WTC11 (cell line): ENCODE results near the gene DUSP18. TPM values are rescaled to one million over a fixed set of nuclear protein-coding genes. Genes with fewer than 3 reads are reported as not detected.

Experiments used
- ATAC-seq: fragments of 200-7000 bp; cut with Tn5 transposase; 2 replicates; pipeline ENCODE4 v1.10.0; 2021; ENCODE audit warnings: mild to moderate bottlenecking, moderate library complexity
- CTCF ChIA-PET: fragments of 300-600 bp; sonication (Branson Sonifier 250); formaldehyde crosslinking; loops from one replicate; lab custom pipeline; 2021; ENCODE audit warnings: antibody characterized with exemption; lab: Charles Lee
- POLR2A ChIA-PET: fragments of 350-600 bp; sonication (Branson Sonifier 250); formaldehyde crosslinking; loops from one replicate; lab custom pipeline; 2021; ENCODE audit warnings: antibody characterized with exemption; lab: Charles Lee
- DNase-seq: peaks from one replicate; pipeline ENCODE4 v3.0.0; 2021; ENCODE audit warnings: low spot score
- H3K27ac Mint-ChIP-seq: 2 replicates; pipeline ENCODE4 v1.8.0; 2021; ENCODE audit warnings: mixed read lengths
- H3K27me3 Mint-ChIP-seq: 2 replicates; pipeline ENCODE4 v1.8.0; 2021; ENCODE audit warnings: low read depth, mild to moderate bottlenecking, moderate library complexity, mixed read lengths
- H3K36me3 Mint-ChIP-seq: 2 replicates; pipeline ENCODE4 v1.8.0; 2021; ENCODE audit warnings: mixed read lengths
- H3K4me1 Mint-ChIP-seq: 2 replicates; pipeline ENCODE4 v1.8.0; 2022; ENCODE audit warnings: mixed read lengths
- H3K4me3 Mint-ChIP-seq: 2 replicates; pipeline ENCODE4 v1.8.0; 2021; ENCODE audit warnings: mild to moderate bottlenecking, moderate library complexity, mixed read lengths
- H3K9me3 Mint-ChIP-seq: 2 replicates; pipeline ENCODE4 v1.8.0; 2021; ENCODE audit warnings: mixed read lengths
- CREB1 ChIP-seq: sonication (generic); formaldehyde crosslinking; IDR thresholded peaks from 2 replicates; pipeline ENCODE4 v1.8.0; 2023; ENCODE audit warnings: mild to moderate bottlenecking, missing genetic modification reagents
- CREM ChIP-seq: sonication (generic); formaldehyde crosslinking; IDR thresholded peaks from 2 replicates; pipeline ENCODE4 v1.8.1; 2022; ENCODE audit warnings: mild to moderate bottlenecking, missing genetic modification reagents, moderate library complexity
- GABPB1 ChIP-seq: sonication (generic); formaldehyde crosslinking; IDR thresholded peaks from 2 replicates; pipeline ENCODE4 v1.8.1; 2023; ENCODE audit warnings: mild to moderate bottlenecking, missing genetic modification reagents
- IRF2 ChIP-seq: sonication (generic); formaldehyde crosslinking; IDR thresholded peaks from 2 replicates; pipeline ENCODE4 v1.8.0; 2022; ENCODE audit warnings: low read depth, missing genetic modification reagents, borderline replicate concordance
- JUN ChIP-seq: sonication (generic); formaldehyde crosslinking; IDR thresholded peaks from 2 replicates; pipeline ENCODE4 v1.8.0; 2023; ENCODE audit warnings: mild to moderate bottlenecking, missing genetic modification reagents
- MXD4 ChIP-seq: fragments of 250-450 bp; sonication (Bioruptor Pico); IDR thresholded peaks from 2 replicates; pipeline ENCODE4 v1.8.0; 2021; ENCODE audit warnings: mild to moderate bottlenecking, moderate library complexity, borderline replicate concordance
- NR3C1 ChIP-seq: sonication (generic); formaldehyde crosslinking; conservative IDR thresholded peaks from 2 replicates; pipeline ENCODE4 v1.8.1; 2023; ENCODE audit warnings: low read depth, mild to moderate bottlenecking, missing genetic modification reagents
- RELA ChIP-seq: sonication (generic); formaldehyde crosslinking; IDR thresholded peaks from 2 replicates; pipeline ENCODE4 v1.8.1; 2022; ENCODE audit warnings: missing genetic modification reagents, mild to moderate bottlenecking, borderline replicate concordance
- TP53 ChIP-seq: sonication (generic); formaldehyde crosslinking; IDR thresholded peaks from 2 replicates; pipeline ENCODE4 v1.8.1; 2023; ENCODE audit warnings: mild to moderate bottlenecking, missing genetic modification reagents
- USF1 ChIP-seq: sonication (generic); formaldehyde crosslinking; IDR thresholded peaks from 2 replicates; pipeline ENCODE4 v1.8.0; 2022; ENCODE audit warnings: mild to moderate bottlenecking, missing genetic modification reagents
- ZNF138 ChIP-seq: sonication (generic); formaldehyde crosslinking; conservative IDR thresholded peaks from 2 replicates; pipeline ENCODE4 v1.8.1; 2022; ENCODE audit warnings: mild to moderate bottlenecking, moderate library complexity, missing genetic modification reagents
- ZNF263 ChIP-seq: sonication (generic); formaldehyde crosslinking; IDR thresholded peaks from 2 replicates; pipeline ENCODE4 v1.8.1; 2022; ENCODE audit warnings: low read depth, mild to moderate bottlenecking, moderate library complexity, missing genetic modification reagents
- ZNF425 ChIP-seq: fragments of 250-450 bp; sonication (Bioruptor Pico); conservative IDR thresholded peaks from 2 replicates; pipeline ENCODE4 v1.9.0; 2021; ENCODE audit warnings: mild to moderate bottlenecking
- total RNA-seq: library from RNA; stranded (reverse); gene quantifications from 3 replicates; pipeline ENCODE4 v1.2.3, GENCODE V29; 2021
- TF ChIP-seq, protein P1 (sequence below): sonication (generic); formaldehyde crosslinking; IDR thresholded peaks from 2 replicates; pipeline ENCODE4 v1.8.1; 2023; ENCODE audit warnings: mild to moderate bottlenecking, missing genetic modification reagents, borderline replicate concordance
- TF ChIP-seq, protein P2 (sequence below): sonication (generic); formaldehyde crosslinking; IDR thresholded peaks from 2 replicates; pipeline ENCODE4 v1.8.0; 2022; ENCODE audit warnings: missing genetic modification reagents
- TF ChIP-seq, protein P3 (sequence below): sonication (generic); formaldehyde crosslinking; IDR thresholded peaks from 2 replicates; pipeline ENCODE4 v1.8.0; 2022; ENCODE audit warnings: mild to moderate bottlenecking, missing genetic modification reagents
- TF ChIP-seq, protein P4 (sequence below): sonication (generic); formaldehyde crosslinking; conservative IDR thresholded peaks from 2 replicates; pipeline ENCODE4 v1.8.1; 2023; ENCODE audit warnings: mild to moderate bottlenecking, low read depth, missing genetic modification reagents, moderate library complexity
- TF ChIP-seq, protein P5 (sequence below): sonication (generic); formaldehyde crosslinking; IDR thresholded peaks from 2 replicates; pipeline ENCODE4 v1.8.0; 2023; ENCODE audit warnings: missing genetic modification reagents

Gene DUSP18
- total RNA-seq, 1 experiment from 2014 or later: 4.3 TPM

- TF ChIP-seq GABPB1 (CRISPR knock-in tag): peak; percentile 51; the same call in 1 of the 2 replicates
- TF ChIP-seq JUN (CRISPR knock-in tag): no peak
- TF ChIP-seq, all 79 proteins: peak for 1
- CTCF ChIA-PET: interaction anchor here (1.3 to 2.4 kb wide), 3 partner anchors 37 to 58 kb away, joined by 3 to 10 read pairs (median 4); partner anchors contain the start of gene DUSP18
- ATAC-seq (no peak), DNase-seq (no peak)
- H3K27me3 Mint-ChIP-seq: no peaks in the 10 kb centered on the region
- H3K27ac Mint-ChIP-seq: no peak overlapping the region
- H3K36me3 Mint-ChIP-seq: peaks cover 3% of the 10 kb centered on the region; the same call in 1 of the 2 replicates
- no peak overlapping the region for H3K4me3 Mint-ChIP-seq
- peaks cover 4% of the 10 kb centered on the region for H3K9me3 Mint-ChIP-seq
- H3K4me1 Mint-ChIP-seq: peaks cover 15% of the 10 kb centered on the region
- POLR2A ChIA-PET: no interaction called here
Observed at GRCh38 chr22:30704978-30705377, 37.3 kb upstream of the DUSP18 start.

DNA sequence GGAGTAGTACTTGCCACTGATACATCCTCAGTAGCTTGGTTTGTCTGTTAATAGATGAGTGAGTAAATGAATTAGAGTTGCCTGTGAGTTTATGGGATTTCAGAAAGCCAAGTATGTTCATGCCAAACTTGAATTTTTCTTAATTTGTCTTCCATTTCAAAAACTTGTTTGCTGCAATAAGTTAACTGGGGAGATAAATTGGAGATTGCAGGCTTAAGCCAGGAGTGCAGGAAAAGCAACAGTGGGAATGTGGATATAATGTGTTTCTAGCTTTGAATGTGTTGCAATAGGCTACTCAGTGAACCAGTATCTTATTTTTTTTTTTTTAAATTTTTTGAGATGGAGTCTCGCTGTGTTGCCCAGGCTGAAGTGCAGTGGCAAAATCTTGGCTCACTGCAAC lies 35.2 kb upstream of the DUSP18 start:
- ChIA-PET CTCF (interaction anchor here (1.4 kb wide), 1 partner anchor 68 kb away, joined by 6 read pairs; no protein-coding TSS in a partner anchor), POLR2A (no interaction called here)
- no peaks in the 10 kb centered on the region for H3K9me3 Mint-ChIP-seq
- TF ChIP-seq, protein P1, sequence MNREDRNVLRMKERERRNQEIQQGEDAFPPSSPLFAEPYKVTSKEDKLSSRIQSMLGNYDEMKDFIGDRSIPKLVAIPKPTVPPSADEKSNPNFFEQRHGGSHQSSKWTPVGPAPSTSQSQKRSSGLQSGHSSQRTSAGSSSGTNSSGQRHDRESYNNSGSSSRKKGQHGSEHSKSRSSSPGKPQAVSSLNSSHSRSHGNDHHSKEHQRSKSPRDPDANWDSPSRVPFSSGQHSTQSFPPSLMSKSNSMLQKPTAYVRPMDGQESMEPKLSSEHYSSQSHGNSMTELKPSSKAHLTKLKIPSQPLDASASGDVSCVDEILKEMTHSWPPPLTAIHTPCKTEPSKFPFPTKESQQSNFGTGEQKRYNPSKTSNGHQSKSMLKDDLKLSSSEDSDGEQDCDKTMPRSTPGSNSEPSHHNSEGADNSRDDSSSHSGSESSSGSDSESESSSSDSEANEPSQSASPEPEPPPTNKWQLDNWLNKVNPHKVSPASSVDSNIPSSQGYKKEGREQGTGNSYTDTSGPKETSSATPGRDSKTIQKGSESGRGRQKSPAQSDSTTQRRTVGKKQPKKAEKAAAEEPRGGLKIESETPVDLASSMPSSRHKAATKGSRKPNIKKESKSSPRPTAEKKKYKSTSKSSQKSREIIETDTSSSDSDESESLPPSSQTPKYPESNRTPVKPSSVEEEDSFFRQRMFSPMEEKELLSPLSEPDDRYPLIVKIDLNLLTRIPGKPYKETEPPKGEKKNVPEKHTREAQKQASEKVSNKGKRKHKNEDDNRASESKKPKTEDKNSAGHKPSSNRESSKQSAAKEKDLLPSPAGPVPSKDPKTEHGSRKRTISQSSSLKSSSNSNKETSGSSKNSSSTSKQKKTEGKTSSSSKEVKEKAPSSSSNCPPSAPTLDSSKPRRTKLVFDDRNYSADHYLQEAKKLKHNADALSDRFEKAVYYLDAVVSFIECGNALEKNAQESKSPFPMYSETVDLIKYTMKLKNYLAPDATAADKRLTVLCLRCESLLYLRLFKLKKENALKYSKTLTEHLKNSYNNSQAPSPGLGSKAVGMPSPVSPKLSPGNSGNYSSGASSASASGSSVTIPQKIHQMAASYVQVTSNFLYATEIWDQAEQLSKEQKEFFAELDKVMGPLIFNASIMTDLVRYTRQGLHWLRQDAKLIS (CRISPR knock-in tag): no peak
- no peak for TF ChIP-seq IRF2 (CRISPR knock-in tag)
- no peak for TF ChIP-seq USF1 (CRISPR knock-in tag)
- TF ChIP-seq, protein P2, sequence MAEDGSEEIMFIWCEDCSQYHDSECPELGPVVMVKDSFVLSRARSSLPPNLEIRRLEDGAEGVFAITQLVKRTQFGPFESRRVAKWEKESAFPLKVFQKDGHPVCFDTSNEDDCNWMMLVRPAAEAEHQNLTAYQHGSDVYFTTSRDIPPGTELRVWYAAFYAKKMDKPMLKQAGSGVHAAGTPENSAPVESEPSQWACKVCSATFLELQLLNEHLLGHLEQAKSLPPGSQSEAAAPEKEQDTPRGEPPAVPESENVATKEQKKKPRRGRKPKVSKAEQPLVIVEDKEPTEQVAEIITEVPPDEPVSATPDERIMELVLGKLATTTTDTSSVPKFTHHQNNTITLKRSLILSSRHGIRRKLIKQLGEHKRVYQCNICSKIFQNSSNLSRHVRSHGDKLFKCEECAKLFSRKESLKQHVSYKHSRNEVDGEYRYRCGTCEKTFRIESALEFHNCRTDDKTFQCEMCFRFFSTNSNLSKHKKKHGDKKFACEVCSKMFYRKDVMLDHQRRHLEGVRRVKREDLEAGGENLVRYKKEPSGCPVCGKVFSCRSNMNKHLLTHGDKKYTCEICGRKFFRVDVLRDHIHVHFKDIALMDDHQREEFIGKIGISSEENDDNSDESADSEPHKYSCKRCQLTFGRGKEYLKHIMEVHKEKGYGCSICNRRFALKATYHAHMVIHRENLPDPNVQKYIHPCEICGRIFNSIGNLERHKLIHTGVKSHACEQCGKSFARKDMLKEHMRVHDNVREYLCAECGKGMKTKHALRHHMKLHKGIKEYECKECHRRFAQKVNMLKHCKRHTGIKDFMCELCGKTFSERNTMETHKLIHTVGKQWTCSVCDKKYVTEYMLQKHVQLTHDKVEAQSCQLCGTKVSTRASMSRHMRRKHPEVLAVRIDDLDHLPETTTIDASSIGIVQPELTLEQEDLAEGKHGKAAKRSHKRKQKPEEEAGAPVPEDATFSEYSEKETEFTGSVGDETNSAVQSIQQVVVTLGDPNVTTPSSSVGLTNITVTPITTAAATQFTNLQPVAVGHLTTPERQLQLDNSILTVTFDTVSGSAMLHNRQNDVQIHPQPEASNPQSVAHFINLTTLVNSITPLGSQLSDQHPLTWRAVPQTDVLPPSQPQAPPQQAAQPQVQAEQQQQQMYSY: no peak
- TF ChIP-seq ZNF425 (CRISPR knock-in tag): no peak
- TF ChIP-seq, protein P3, sequence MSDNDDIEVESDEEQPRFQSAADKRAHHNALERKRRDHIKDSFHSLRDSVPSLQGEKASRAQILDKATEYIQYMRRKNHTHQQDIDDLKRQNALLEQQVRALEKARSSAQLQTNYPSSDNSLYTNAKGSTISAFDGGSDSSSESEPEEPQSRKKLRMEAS: no peak
- no peak for TF ChIP-seq CREB1
- TF ChIP-seq MXD4 (CRISPR knock-in tag): no peak
- no peak for TF ChIP-seq RELA (CRISPR knock-in tag)
- no peak for TF ChIP-seq JUN (CRISPR knock-in tag)
- TF ChIP-seq, protein P4, sequence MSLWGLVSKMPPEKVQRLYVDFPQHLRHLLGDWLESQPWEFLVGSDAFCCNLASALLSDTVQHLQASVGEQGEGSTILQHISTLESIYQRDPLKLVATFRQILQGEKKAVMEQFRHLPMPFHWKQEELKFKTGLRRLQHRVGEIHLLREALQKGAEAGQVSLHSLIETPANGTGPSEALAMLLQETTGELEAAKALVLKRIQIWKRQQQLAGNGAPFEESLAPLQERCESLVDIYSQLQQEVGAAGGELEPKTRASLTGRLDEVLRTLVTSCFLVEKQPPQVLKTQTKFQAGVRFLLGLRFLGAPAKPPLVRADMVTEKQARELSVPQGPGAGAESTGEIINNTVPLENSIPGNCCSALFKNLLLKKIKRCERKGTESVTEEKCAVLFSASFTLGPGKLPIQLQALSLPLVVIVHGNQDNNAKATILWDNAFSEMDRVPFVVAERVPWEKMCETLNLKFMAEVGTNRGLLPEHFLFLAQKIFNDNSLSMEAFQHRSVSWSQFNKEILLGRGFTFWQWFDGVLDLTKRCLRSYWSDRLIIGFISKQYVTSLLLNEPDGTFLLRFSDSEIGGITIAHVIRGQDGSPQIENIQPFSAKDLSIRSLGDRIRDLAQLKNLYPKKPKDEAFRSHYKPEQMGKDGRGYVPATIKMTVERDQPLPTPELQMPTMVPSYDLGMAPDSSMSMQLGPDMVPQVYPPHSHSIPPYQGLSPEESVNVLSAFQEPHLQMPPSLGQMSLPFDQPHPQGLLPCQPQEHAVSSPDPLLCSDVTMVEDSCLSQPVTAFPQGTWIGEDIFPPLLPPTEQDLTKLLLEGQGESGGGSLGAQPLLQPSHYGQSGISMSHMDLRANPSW (CRISPR knock-in tag): no peak
- TF ChIP-seq CREM (CRISPR knock-in tag): no peak
- no peak for TF ChIP-seq NR3C1 (CRISPR knock-in tag)
- no peak for TF ChIP-seq ZNF263 (CRISPR knock-in tag)
- TF ChIP-seq TP53 (CRISPR knock-in tag): no peak
- TF ChIP-seq, protein P5, sequence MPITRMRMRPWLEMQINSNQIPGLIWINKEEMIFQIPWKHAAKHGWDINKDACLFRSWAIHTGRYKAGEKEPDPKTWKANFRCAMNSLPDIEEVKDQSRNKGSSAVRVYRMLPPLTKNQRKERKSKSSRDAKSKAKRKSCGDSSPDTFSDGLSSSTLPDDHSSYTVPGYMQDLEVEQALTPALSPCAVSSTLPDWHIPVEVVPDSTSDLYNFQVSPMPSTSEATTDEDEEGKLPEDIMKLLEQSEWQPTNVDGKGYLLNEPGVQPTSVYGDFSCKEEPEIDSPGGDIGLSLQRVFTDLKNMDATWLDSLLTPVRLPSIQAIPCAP: no peak
- no peak for TF ChIP-seq ZNF138
- H3K4me3 Mint-ChIP-seq: no peak overlapping the region
- no peaks in the 10 kb centered on the region for H3K36me3 Mint-ChIP-seq
- no peak overlapping the region for H3K27ac Mint-ChIP-seq
- H3K4me1 Mint-ChIP-seq: peaks cover 15% of the 10 kb centered on the region
- ATAC-seq (no peak), DNase-seq (no peak)
- H3K27me3 Mint-ChIP-seq: no peaks in the 10 kb centered on the region
